ENCODE results near the gene FAAH. TPM values are rescaled to one million over a fixed set of nuclear protein-coding genes. Genes with fewer than 3 reads are reported as not detected.

Gene FAAH
- total and polyA plus RNA-seq, 10 of the 15 experiments (the other 5 are each of a cell fraction or from before 2014, with no cell fraction given) = 0.07 to 2.5 (median 0.64) TPM; not detected in 1

DNA sequence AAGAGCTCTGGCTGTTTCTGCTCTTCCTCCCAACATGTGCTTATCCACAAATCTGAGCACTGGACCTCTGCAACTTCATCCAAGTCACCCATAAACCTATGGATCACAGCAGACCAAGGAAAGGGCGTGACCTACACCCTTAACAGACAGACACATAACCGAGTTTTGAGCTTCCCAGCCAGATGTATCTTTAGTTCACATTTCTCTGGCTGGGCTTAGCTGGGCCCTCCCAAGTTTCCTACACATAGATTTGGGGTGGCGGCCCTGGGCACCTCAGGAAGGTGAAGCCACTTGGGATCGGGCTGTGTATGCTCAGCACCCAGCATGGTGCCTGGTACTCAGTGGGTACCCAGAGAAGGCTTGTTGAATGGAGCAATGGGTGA lies 26.4 kb downstream of the FAAH start:
- no peak overlapping the region for H3K27ac ChIP-seq (ENCODE audit: control insufficient read depth, insufficient read depth)
- no peaks in the 10 kb centered on the region for H3K79me2 ChIP-seq (ENCODE audit: control insufficient read depth, insufficient read depth, low read length)
- H3K9ac ChIP-seq (ENCODE audit: control insufficient read depth, insufficient read depth, low read length) = no peak overlapping the region
- no peaks in the 10 kb centered on the region for H4K20me1 ChIP-seq (ENCODE audit: control insufficient read depth, insufficient read depth)
- BruUV-seq (replicated peaks) = no TSS peak
- ChIA-PET CTCF (interaction anchor here (1.0 kb wide), 1 partner anchor 18 kb away, joined by 3 read pairs; no protein-coding TSS in a partner anchor), SMC1A (ENCODE audit: uncharacterized antibody, unreplicated experiment) (interaction anchor here (0.6 to 1.6 kb wide), 2 partner anchors 88 to 294 kb away, joined by 3 to 4 read pairs; no protein-coding TSS in a partner anchor), RAD21 (ENCODE audit: unreplicated experiment) (no interaction called here), POLR2A (no interaction called here)
- TF ChIP-seq POLR2AphosphoS5 (IDR thresholded peaks at IDR 0.05; ENCODE audit: low read length) = no peak
- no peak for TF ChIP-seq HDGF (IDR thresholded peaks at IDR 0.05)
- TF ChIP-seq FOXK2 (IDR thresholded peaks at IDR 0.05) = no peak
- TF ChIP-seq NFXL1 (IDR thresholded peaks at IDR 0.05; ENCODE audit: borderline replicate concordance) = no peak
- TF ChIP-seq PML (IDR thresholded peaks at IDR 0.05; ENCODE audit: low read length) = no peak
- no peak for TF ChIP-seq ATF7 (IDR thresholded peaks at IDR 0.05; ENCODE audit: low read depth)
- TF ChIP-seq, protein P1, sequence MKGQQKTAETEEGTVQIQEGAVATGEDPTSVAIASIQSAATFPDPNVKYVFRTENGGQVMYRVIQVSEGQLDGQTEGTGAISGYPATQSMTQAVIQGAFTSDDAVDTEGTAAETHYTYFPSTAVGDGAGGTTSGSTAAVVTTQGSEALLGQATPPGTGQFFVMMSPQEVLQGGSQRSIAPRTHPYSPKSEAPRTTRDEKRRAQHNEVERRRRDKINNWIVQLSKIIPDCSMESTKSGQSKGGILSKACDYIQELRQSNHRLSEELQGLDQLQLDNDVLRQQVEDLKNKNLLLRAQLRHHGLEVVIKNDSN (IDR thresholded peaks at IDR 0.05; ENCODE audit: borderline replicate concordance, extremely low read length, insufficient read depth, low read depth, low read length) = no peak
- TF ChIP-seq NRF1 (conservative IDR thresholded peaks at IDR 0.05; ENCODE audit: low read depth, low read length) = no peak
- TF ChIP-seq LARP7 (IDR thresholded peaks at IDR 0.05) = no peak
- no peak for TF ChIP-seq JUNB (IDR thresholded peaks at IDR 0.05)
- TF ChIP-seq SIX5 (IDR thresholded peaks at IDR 0.05; ENCODE audit: low read depth, low read length, severe bottlenecking) = no peak
- TF ChIP-seq BCL11A (IDR thresholded peaks at IDR 0.05; ENCODE audit: low read depth, low read length) = no peak
- no peak for TF ChIP-seq ZNF622 (IDR thresholded peaks at IDR 0.05)
- TF ChIP-seq, protein P2, sequence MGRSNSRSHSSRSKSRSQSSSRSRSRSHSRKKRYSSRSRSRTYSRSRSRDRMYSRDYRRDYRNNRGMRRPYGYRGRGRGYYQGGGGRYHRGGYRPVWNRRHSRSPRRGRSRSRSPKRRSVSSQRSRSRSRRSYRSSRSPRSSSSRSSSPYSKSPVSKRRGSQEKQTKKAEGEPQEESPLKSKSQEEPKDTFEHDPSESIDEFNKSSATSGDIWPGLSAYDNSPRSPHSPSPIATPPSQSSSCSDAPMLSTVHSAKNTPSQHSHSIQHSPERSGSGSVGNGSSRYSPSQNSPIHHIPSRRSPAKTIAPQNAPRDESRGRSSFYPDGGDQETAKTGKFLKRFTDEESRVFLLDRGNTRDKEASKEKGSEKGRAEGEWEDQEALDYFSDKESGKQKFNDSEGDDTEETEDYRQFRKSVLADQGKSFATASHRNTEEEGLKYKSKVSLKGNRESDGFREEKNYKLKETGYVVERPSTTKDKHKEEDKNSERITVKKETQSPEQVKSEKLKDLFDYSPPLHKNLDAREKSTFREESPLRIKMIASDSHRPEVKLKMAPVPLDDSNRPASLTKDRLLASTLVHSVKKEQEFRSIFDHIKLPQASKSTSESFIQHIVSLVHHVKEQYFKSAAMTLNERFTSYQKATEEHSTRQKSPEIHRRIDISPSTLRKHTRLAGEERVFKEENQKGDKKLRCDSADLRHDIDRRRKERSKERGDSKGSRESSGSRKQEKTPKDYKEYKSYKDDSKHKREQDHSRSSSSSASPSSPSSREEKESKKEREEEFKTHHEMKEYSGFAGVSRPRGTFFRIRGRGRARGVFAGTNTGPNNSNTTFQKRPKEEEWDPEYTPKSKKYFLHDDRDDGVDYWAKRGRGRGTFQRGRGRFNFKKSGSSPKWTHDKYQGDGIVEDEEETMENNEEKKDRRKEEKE (IDR thresholded peaks at IDR 0.05) = no peak
- TF ChIP-seq, protein P3, sequence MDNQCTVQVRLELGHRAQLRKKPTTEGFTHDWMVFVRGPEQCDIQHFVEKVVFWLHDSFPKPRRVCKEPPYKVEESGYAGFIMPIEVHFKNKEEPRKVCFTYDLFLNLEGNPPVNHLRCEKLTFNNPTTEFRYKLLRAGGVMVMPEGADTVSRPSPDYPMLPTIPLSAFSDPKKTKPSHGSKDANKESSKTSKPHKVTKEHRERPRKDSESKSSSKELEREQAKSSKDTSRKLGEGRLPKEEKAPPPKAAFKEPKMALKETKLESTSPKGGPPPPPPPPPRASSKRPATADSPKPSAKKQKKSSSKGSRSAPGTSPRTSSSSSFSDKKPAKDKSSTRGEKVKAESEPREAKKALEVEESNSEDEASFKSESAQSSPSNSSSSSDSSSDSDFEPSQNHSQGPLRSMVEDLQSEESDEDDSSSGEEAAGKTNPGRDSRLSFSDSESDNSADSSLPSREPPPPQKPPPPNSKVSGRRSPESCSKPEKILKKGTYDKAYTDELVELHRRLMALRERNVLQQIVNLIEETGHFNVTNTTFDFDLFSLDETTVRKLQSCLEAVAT (IDR thresholded peaks at IDR 0.05) = no peak
- TF ChIP-seq MEF2A (IDR thresholded peaks at IDR 0.05; ENCODE audit: insufficient read depth, low read depth, low read length) = no peak
- TF ChIP-seq RBBP5 (conservative IDR thresholded peaks at IDR 0.05) = no peak
- no peak for TF ChIP-seq ZNF217 (IDR thresholded peaks at IDR 0.05)
- TF ChIP-seq MTA3 (IDR thresholded peaks at IDR 0.05; ENCODE audit: borderline replicate concordance, low read length) = no peak
- no peaks in the 10 kb centered on the region; the same call in none of the 2 replicates for H3K4me1 ChIP-seq (ENCODE audit: control insufficient read depth, insufficient read depth, low read length)
- no peak overlapping the region for H3K4me2 ChIP-seq (ENCODE audit: control insufficient read depth, insufficient read depth)
- ATAC-seq (no peak), FAIRE-seq (no peak), DNase-seq (ENCODE audit: low read depth, low spot score) (no peak)
- WGBS (ENCODE audit: insufficient coverage, insufficient replicate concordance, low lambda C conversion rate, missing lambda C conversion rate) = 12% methylated on average over 4 of the region's 4 CpGs
- in situ Hi-C loops (cut with MboI) (no loop called here), intact Hi-C loops (cut with micrococcal nuclease; ENCODE audit: unreplicated experiment) (no loop called here)
- H3K4me3 ChIP-seq = no peak overlapping the region
- no peaks in the 10 kb centered on the region for H3K9me3 ChIP-seq (replicated peaks; ENCODE audit: control insufficient read depth, insufficient read depth, low read length)
- H2AFZ ChIP-seq (ENCODE audit: control insufficient read depth, low read depth, low read length) = no peak overlapping the region
- no peaks in the 10 kb centered on the region; a peak in 3 of 4 replicates for H3K27me3 ChIP-seq (replicated peaks in 1 of 2; ENCODE audit: control insufficient read depth in 2 of 2, insufficient read depth in 2 of 2, low read length in 1 of 2)
- no peaks in the 10 kb centered on the region for H3K36me3 ChIP-seq (ENCODE audit: control insufficient read depth in 2 of 2, insufficient read depth in 2 of 2, low read length in 1 of 2)
